Activated CD8-positive, alpha-beta T cell treated with anti-CD3 and anti-CD28 coated beads for 36 hours (primary cell): ENCODE data around the gene FFAR1. TPM values are rescaled to one million over a fixed set of nuclear protein-coding genes. Genes with fewer than 3 reads are reported as not detected.
A peak's percentile ranks its signal among the peaks of the same experiment; 100 is the strongest.
"Not testable (repeated sequence)": the region's sequence is repeated elsewhere in the genome, so short reads cannot be mapped to it uniquely, and the experiment has no call there.

Experiments used
- ATAC-seq: fragments of 200-7000 bp; cut with Tn5 transposase; one replicate; pipeline ENCODE4 v1.10.0; 2021; ENCODE audit warnings: mild to moderate bottlenecking, moderate library complexity
- CTCF ChIA-PET: fragments of 350-600 bp; sonication (Branson Sonifier 250); formaldehyde crosslinking; loops from one replicate; lab custom pipeline; 2021; ENCODE audit warnings: antibody characterized with exemption; lab: Charles Lee
- POLR2A ChIA-PET: fragments of 350-600 bp; sonication (Branson Sonifier 250); formaldehyde crosslinking; loops from one replicate; lab custom pipeline; 2021; ENCODE audit warnings: antibody characterized with exemption; lab: Charles Lee
- DNase-seq: peaks from one replicate; pipeline ENCODE4 v3.0.0-alpha.2; 2020
- H3K27ac Mint-ChIP-seq: one replicate; pipeline ENCODE4 v1.8.0; 2021; ENCODE audit warnings: mild to moderate bottlenecking, mixed read lengths
- H3K27me3 Mint-ChIP-seq: one replicate; pipeline ENCODE4 v1.8.0; 2021; ENCODE audit warnings: mixed read lengths
- H3K36me3 Mint-ChIP-seq: one replicate; pipeline ENCODE4 v1.8.0; 2021; ENCODE audit warnings: low read depth, mixed read lengths
- H3K4me1 Mint-ChIP-seq: one replicate; pipeline ENCODE4 v1.8.0; 2021; ENCODE audit warnings: low read depth, mixed read lengths
- H3K4me3 Mint-ChIP-seq: one replicate; pipeline ENCODE4 v1.8.0; 2021; ENCODE audit warnings: mild to moderate bottlenecking, moderate library complexity, mixed read lengths
- H3K9me3 Mint-ChIP-seq: one replicate; pipeline ENCODE4 v1.8.0; 2021; ENCODE audit warnings: mixed read lengths
- intact Hi-C: fragments of 100-400 bp; cut with micrococcal nuclease; formaldehyde crosslinking; loops from one replicate; pipeline ENCODE4 v1.10.0; 2022
- total RNA-seq, 2 experiments: library from RNA; stranded (reverse); gene quantifications; one replicate each; pipeline ENCODE4 v1.2.3, GENCODE V29; 2021
- TF ChIP-seq, protein P1 (sequence below): fragments of 200-600 bp; IDR thresholded peaks from one replicate; pipeline ENCODE4 v1.8.0; 2022; ENCODE audit warnings: antibody characterized with exemption, mild to moderate bottlenecking

The FFAR1 gene
- total RNA-seq, 2 experiments from 2014 or later: not detected

DNA sequence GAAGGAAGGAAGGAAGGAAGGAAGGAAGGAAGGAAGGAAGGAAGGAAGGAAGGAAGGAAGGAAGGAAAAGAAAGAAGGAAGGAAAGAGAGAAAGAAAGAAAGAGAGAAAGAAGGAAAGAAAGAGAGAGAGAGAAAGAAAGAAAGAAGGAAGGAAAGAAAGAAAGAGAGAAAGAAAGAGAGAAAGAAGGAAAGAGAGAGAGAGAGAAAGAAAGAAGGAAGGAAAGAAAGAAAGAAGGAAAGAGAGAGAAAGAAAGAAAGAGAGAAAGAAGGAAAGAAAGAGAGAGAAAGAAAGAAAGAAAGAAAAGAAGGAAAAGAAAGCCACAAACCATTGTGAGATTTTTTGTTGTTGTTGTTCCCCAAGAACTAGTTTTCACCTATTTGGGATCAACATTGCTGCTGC lies 26.3 kb downstream of the FFAR1 start:
- DNase-seq, H3K9me3 Mint-ChIP-seq, intact Hi-C loops, H3K36me3 Mint-ChIP-seq, H3K27ac Mint-ChIP-seq, H3K4me3 Mint-ChIP-seq, H3K27me3 Mint-ChIP-seq, ATAC-seq: not testable (repeated sequence)
- peaks cover 21% of the 10 kb centered on the region for H3K4me1 Mint-ChIP-seq
- ChIA-PET POLR2A (interaction anchor here (1.2 kb wide), 1 partner anchor 19 kb away, joined by 3 read pairs; no protein-coding TSS in a partner anchor), CTCF (interaction anchor here (1.0 to 2.2 kb wide), 4 partner anchors 16 to 136 kb away, joined by 3 to 7 read pairs (median 4); partner anchors contain the start of genes FFAR1 and FFAR3)
- TF ChIP-seq, protein P1, sequence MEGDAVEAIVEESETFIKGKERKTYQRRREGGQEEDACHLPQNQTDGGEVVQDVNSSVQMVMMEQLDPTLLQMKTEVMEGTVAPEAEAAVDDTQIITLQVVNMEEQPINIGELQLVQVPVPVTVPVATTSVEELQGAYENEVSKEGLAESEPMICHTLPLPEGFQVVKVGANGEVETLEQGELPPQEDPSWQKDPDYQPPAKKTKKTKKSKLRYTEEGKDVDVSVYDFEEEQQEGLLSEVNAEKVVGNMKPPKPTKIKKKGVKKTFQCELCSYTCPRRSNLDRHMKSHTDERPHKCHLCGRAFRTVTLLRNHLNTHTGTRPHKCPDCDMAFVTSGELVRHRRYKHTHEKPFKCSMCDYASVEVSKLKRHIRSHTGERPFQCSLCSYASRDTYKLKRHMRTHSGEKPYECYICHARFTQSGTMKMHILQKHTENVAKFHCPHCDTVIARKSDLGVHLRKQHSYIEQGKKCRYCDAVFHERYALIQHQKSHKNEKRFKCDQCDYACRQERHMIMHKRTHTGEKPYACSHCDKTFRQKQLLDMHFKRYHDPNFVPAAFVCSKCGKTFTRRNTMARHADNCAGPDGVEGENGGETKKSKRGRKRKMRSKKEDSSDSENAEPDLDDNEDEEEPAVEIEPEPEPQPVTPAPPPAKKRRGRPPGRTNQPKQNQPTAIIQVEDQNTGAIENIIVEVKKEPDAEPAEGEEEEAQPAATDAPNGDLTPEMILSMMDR: peak; percentile 18

DNA sequence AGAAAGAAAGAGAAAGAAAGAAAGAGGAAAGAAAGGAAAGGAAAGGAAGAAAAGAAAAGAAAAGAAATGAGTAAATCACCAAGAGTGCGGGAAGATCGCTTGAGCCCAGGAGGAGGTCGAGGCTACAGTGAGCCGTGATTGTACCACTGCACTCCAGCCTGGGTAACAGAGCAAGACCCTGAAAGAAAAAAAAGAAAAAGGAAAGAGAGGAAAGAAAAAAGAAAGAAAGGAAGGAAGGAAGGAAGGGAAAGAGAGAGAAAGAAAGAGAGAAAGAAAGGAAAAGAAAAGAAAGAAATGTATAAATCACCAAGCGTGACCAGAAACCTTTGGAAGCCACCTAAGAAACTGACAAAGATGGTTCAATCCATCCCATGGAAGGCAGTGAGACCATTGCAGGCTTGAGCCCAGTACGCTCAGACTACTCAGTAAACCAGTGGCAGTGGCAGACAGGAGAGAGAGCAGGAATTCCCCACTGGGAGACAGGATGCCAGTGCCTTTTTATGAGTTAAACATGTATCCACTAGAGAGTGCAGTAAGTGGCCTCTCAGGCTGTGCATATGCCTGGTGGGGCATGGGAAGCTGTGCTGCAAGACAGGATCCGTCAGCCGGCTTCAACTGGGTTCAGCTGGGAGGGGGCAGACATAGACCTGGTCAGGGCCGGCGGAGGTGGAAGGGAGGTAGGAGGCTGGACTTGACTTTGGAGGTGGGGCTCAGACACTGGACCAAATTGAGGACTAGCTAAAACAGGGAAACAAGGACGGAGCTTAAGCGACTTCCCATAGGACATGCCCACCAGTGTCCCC lies 28.0 kb downstream of the FFAR1 start:
- Mint-ChIP-seq H3K27ac (no peak overlapping the region), H3K27me3 (peaks cover 4% of the 10 kb centered on the region), H3K4me1 (peaks cover 21% of the 10 kb centered on the region), H3K36me3 (no peaks in the 10 kb centered on the region), H3K4me3 (no peak overlapping the region), H3K9me3 (no peaks in the 10 kb centered on the region)
- intact Hi-C loops: no loop called here
- POLR2A ChIA-PET: no interaction called here
- ATAC-seq: no peak
- CTCF ChIA-PET: interaction anchor here (1.1 to 2.2 kb wide), 4 partner anchors 23 to 134 kb away, joined by 4 to 7 read pairs (median 4); no protein-coding TSS in a partner anchor
- no peak for DNase-seq
- TF ChIP-seq, protein P1: no peak

DNA sequence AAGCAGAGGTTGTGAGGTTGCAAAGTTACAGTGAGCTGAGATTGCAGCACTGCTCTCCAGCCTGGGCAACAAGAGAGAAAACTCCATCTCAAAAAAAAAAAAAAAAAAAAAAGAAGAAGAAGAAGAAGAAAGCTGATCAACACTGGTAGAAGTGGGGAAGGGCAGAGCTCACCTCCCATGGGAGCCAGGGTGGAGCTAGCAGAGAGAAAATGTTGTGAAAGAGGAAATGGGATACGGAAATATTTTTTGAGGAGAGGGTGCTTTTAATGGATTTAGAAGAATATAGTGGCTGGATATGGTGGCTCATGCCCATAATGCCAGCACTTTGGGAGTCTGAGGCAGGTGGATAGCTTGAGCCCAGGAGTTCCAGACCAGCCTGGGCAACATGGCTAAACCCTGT lies 30.0 kb downstream of the FFAR1 start:
- TF ChIP-seq, protein P1: no peak
- no peaks in the 10 kb centered on the region for H3K9me3 Mint-ChIP-seq
- peaks cover 9% of the 10 kb centered on the region for H3K27me3 Mint-ChIP-seq
- intact Hi-C loops: no loop called here
- DNase-seq: no peak
- no peak for ATAC-seq
- ChIA-PET CTCF (interaction anchor here (1.0 to 1.1 kb wide), 2 partner anchors 20 to 79 kb away, joined by 3 read pairs; no protein-coding TSS in a partner anchor), POLR2A (no interaction called here)
- no peaks in the 10 kb centered on the region for H3K36me3 Mint-ChIP-seq
- H3K27ac Mint-ChIP-seq: no peak overlapping the region
- H3K4me3 Mint-ChIP-seq: no peak overlapping the region
- H3K4me1 Mint-ChIP-seq: peaks cover 21% of the 10 kb centered on the region

DNA sequence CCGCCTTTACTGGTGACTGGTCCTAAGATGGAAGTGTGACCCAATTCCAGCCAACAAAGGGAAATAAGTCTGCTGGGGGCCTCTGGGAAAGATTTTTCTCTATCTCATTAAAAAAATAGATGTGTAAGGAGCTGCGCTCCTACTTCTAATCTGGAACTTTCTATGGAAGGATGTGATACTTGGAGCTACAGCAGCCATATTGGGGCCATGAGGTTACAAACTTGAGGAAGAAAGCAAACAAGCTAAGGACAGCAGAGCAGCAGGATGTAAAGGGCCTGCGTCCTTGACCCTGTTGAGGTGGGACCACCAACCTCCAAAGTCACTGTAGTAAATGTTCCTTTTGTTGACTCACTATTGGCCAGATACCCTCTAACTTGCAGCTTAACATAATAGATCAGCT lies 30.7 kb downstream of the FFAR1 start:
- Mint-ChIP-seq H3K36me3 (no peaks in the 10 kb centered on the region), H3K9me3 (no peaks in the 10 kb centered on the region), H3K4me3 (no peak overlapping the region), H3K4me1 (peaks cover 21% of the 10 kb centered on the region), H3K27me3 (peaks cover 9% of the 10 kb centered on the region), H3K27ac (no peak overlapping the region)
- TF ChIP-seq, protein P1: no peak
- POLR2A ChIA-PET: no interaction called here
- ATAC-seq (no peak), DNase-seq (no peak)
- CTCF ChIA-PET: interaction anchor here (1.0 to 1.3 kb wide), 3 partner anchors 21 to 28 kb away, joined by 3 to 6 read pairs (median 4); no protein-coding TSS in a partner anchor
- intact Hi-C loops: no loop called here

DNA sequence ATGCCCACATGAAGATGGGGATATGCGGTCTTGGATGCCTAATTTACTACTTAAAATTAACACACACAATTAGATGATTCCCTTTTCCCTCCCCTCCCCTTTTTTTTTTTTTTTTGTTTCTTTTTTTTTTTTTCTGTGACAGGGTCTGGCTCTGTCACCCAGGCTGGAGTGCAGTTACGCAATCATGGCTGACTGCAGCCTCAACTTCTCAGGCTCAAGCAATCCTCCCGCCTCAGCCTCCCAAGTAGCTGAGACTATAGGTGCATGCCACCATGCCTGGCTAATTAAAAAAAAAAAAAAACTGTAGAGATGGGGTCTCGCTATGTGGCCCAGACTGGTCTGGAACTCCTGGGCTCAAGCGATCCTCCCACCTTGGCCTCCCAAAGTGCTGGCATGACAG lies 31.8 kb downstream of the FFAR1 start:
- ATAC-seq, intact Hi-C loops, H3K4me3 Mint-ChIP-seq, DNase-seq, H3K9me3 Mint-ChIP-seq, H3K36me3 Mint-ChIP-seq, H3K27ac Mint-ChIP-seq, H3K27me3 Mint-ChIP-seq, POLR2A ChIA-PET: not testable (repeated sequence)
- peaks cover 17% of the 10 kb centered on the region for H3K4me1 Mint-ChIP-seq
- CTCF ChIA-PET: interaction anchor here (1.2 kb wide), 1 partner anchor 89 kb away, joined by 6 read pairs; no protein-coding TSS in a partner anchor
